ENCODE data around the gene ZBTB5.
"Not testable (repeated sequence)": the region's sequence is repeated elsewhere in the genome, so short reads cannot be mapped to it uniquely, and the experiment has no call there.

The ZBTB5 gene

DNA sequence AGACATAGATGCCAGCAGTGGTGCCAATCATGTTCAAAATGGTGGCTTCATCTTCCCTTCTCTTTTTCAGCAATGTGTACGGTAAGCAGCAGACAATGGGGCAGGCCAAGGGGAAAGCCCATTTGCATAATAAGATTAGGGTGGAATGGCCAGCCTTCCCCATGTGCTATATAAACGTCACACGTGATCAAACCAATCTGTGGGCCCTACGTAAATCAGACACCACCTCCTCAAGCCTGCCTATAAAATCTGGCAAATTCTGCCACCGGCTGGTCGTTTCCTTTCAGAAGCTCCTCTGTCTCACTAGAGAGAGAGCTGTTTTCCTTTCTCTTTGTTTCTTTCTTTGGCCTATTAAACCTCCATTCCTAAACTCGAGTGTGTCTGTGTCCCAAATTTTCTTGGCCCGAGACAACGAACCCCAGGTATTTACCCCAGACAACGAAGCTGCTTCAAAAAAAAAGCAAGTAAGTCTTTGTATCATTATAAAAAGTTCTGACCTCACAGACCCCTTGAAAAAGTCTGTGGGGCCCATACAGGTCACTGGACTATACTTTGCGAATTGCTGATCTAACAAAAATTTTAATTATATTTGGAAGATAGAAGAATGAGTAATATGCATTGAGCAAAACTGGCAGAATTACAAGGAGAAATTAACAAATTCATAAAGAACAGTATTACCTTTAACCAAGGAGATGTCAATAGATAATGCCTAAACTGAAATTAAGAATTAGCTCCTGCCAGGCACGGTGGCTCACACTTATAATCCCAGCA is 15.2 kb downstream of the ZBTB5 start:
- no peak for DNase-seq

GRCh38 chr9:37447111-37447510 is 18.1 kb downstream of the ZBTB5 start:
- DNase-seq = no peak

GRCh38 chr9:37446401-37446800 is 18.8 kb downstream of the ZBTB5 start:
- no peak for DNase-seq

DNA sequence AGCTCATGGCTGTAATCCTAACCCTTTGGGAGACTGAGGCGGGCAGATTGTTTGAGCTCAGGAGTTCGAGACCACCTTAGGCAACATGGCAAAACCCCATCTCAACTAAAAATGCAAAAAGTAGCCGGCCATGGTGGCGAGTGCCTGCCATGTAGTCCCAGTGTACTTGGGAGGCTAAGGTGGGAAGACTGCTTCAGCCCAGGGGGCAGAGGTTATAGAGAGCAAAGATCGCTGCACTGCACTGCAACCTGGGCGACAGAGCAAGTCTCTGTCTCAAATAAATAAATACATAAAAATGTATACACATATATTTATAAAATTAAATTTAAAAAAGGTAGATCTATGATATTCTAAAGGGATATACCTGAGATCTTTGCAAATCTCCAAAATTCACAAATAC is 19.4 kb downstream of the ZBTB5 start:
- DNase-seq = no peak

- no peak for DNase-seq
These were observed 20.4 kb downstream of the ZBTB5 start for GRCh38 chr9:37444890-37445289.

GRCh38 chr9:37443566-37443965 is 21.7 kb downstream of the ZBTB5 start:
- DNase-seq = no peak

- no peak for DNase-seq
These were observed 22.7 kb downstream of the ZBTB5 start for GRCh38 chr9:37442556-37442955.

- no peak for DNase-seq
These were observed 23.4 kb downstream of the ZBTB5 start for GRCh38 chr9:37441776-37442370.

GRCh38 chr9:37438359-37438758 is 26.9 kb downstream of the ZBTB5 start:
- DNase-seq = no peak

GRCh38 chr9:37437621-37438020 is 27.6 kb downstream of the ZBTB5 start:
- DNase-seq = no peak

- no peak for DNase-seq
These were observed 28.2 kb downstream of the ZBTB5 start for GRCh38 chr9:37437010-37437409.

DNA sequence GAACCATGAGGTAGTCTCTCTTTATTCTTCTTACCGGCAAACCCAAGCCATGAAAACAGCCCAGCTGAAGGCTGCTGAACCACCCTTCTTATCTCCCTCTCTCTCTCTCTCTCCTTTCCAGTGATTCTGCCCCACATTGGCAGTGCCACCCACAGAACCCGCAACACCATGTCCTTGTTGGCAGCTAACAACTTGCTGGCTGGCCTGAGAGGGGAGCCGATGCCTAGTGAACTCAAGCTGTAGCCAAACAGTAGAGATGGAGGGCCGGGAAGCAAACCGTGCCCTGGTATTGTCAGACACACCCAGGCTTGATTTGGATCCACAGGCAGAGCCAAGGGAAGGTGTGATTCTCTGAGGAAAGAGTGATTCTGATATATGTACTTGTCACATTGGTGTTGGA is 28.7 kb downstream of the ZBTB5 start:
- DNase-seq = no peak

GRCh38 chr9:37433867-37434371 is 31.3 kb downstream of the ZBTB5 start:
- DNase-seq = no peak

DNA sequence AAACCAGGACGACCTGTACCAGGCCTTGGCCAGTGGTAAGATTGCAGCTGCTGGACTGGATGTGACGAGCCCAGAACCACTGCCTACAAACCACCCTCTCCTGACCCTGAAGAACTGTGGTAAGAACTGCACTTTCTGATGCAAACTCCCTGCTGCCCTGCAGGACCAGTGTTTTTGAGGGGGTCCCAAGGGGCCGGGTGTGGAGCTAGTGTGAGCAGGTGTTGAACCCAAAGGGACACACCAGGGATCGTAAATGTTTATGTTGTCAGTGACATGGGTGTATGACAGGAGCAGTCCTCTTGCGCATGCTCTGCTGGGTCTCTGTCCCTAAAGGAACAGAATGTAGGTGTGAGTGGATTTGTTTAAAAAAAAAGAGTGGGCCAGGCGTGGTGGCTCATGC is 33.2 kb downstream of the ZBTB5 start:
- no peak for DNase-seq

GRCh38 chr9:37430841-37431597 is 34.2 kb downstream of the ZBTB5 start:
- no peak for DNase-seq

DNA sequence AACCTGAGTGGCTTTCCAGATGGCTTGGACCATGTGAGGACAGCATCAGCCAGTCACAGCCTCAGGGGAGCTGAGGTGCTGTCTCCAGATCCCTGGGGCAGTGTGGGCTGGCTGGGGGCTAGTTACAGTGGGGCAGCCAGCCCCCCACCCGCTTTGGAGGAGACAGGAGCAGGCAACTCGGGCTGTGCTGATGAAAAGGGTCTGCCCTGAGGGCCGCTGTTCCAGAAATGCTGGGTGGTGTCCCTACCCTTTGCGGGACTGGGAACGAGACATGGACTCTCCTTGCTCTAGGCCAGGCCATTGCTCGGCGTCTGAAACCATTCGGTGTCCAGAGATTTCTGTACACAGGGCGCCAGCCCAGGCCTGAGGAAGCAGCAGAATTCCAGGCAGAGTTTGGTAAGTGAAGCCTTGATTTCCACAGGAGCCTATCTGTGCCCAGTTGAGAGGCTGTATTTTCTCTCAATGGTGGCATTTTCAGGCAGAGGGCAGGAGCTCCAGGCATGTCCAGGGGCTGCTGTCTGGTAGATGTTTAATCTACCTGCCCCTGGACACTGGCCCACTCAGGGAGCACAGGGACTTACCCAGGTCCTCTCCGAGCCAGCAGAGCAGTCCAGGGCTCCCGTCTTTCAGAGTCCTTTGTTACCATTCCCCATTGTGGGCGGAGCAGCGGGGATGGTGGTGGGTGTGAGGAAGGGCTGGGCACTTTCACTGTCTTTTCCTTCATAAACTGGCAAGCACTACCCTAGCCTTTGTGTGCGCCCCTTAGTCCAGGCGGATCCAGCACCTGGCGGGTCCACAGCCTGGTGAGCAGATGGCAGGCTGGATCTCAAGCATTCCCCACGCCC is 35.6 kb downstream of the ZBTB5 start:
- no peak for DNase-seq

DNA sequence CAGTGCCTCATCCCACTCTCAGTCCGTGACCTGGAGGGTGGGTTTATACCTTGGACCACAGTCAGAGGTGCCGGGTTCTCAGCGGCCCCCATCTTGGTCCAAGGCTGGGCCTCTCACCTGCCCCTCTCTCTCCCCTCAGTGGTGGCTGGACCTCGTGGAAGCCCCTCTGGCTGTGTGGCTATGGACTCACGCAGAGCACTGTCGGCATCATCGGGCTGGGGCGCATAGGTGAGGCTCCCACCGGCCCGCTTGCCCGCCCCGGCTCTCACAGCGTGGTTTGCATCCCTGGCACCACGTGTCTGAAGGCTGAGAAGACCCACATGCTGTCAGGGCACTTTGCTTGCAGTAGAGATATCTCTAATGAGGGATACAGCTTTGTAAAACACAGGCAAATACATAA is 36.9 kb downstream of the ZBTB5 start:
- no peak for DNase-seq

DNA sequence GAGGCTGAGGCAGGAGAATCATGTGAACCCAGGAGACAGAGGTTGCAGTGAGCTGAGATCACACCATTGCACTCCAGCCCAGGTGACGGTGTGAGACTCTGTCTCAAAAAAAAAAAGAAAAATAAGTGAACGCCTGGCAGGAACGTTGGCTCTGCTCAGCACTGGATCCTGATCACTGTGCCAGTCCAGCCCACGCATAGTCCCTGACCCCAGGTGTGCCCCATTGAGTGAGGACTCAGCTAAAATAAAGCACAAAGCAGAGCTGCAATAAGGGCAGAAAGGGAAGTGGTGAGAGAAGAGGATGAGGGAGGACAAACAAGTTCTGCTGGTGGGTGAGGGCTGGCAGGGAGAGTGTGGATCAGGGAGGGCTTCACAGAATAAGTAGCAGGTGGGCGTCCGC is 38.4 kb downstream of the ZBTB5 start:
- no peak for DNase-seq

GRCh38 chr9:37426431-37426830 is 38.8 kb downstream of the ZBTB5 start:
- DNase-seq = not testable (repeated sequence)

- DNase-seq = no peak
These were observed 39.9 kb downstream of the ZBTB5 start for GRCh38 chr9:37425298-37425752.

DNA sequence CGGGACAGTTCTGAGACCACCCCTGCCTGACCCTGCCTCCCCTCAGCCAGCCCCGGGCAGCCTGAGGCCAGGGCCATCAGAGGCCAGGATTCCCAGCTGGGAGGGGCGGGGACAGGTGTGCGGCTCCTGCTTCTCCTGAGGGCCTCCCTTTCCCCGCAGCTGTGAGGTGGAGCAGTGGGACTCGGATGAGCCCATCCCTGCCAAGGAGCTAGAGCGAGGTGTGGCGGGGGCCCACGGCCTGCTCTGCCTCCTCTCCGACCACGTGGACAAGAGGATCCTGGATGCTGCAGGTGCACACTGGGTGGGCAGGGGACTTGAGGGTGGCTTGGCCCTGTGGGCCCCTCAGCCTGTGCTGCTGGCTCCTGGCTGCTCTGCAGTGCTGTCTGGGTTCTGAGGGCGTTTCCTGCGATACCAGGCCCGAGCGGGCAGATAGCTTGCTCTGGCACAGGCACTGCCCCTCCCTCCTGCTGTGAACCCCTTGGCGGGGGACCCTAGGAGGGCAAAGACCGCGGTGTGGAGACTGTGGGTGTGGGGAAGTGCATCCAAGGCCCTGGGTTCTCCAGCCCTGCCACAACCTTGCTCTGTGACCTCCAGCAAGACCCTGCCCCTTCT is 40.5 kb downstream of the ZBTB5 start:
- DNase-seq = no peak

DNA sequence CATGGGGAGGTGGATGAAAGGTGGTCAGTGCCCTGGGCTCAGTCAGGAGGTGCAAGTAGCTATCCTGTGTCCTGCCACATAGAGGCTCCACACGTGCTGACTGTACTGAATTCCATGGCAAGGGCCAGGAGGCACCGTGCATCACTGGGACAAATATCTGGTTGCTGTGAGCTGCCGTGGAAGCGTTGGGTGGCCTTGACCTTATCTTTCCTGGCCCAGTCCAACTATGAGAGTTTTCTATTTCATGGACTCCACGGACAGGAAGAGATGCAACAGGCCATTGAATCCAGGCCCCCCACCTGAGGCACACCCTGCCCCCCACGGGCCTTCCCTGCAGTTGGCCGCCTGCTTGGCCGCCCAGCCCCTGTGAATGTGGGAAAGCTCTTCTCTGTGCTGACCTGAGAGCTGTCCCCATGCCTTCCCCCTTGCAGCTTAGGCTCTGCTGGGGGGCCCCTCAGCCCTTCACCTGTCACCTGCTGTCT is 41.0 kb downstream of the ZBTB5 start:
- no peak for DNase-seq
